Sigmoid colon (tissue), 4 donors: ENCODE results near the gene DOC2A.
"Not testable (repeated sequence)": the region's sequence is repeated elsewhere in the genome, so short reads cannot be mapped to it uniquely, and the experiment has no call there.

ENCODE experiments used
- CTCF ChIP-seq, 4 experiments: fragments of 450-650 bp in 3 of 4; fragments of 200-600 bp in 1 of 4; IDR thresholded peaks; one replicate each; pipeline ENCODE4 v1.5.1; 2016 to 2019; ENCODE audit warnings: antibody characterized with exemption in 4 of 4, mild to moderate bottlenecking in 3 of 4, moderate library complexity in 2 of 4
- EP300 ChIP-seq, 4 donors: sonication (generic); formaldehyde crosslinking; IDR thresholded peaks; one replicate each; pipeline ENCODE4 v1.6.1; 2017; ENCODE audit warnings: antibody characterized with exemption in 4 of 4
- POLR2A ChIP-seq, 2 donors: fragments of 450-650 bp; IDR thresholded peaks; one replicate each; pipeline ENCODE4 v1.6.1; 2016; ENCODE audit warnings: antibody characterized with exemption in 2 of 2, mild to moderate bottlenecking in 2 of 2, moderate library complexity in 2 of 2

GRCh38 chr16:30012598-30012997, 1.8 kb upstream of the DOC2A start:
- TF ChIP-seq POLR2A, CTCF, EP300 (IDR thresholded peaks at IDR 0.05): not testable (repeated sequence)
